H7 (cell line): ENCODE data around the gene COA1. TPM values are rescaled to one million over a fixed set of nuclear protein-coding genes. Genes with fewer than 3 reads are reported as not detected.
"Not testable (repeated sequence)": the region's sequence is repeated elsewhere in the genome, so short reads cannot be mapped to it uniquely, and the experiment has no call there.

Source experiments
- DNase-seq: peaks from one replicate; pipeline ENCODE4 v3.0.0; 2012
- H3K27me3 ChIP-seq: 2 replicates; pipeline ENCODE4 v1.6.0; 2011; ENCODE audit warnings: mild to moderate bottlenecking, low read length; ENCODE audit not compliant: control insufficient read depth, insufficient read depth
- H3K36me3 ChIP-seq: replicated peaks from 2 replicates; pipeline ENCODE4 v1.5.1; 2011; ENCODE audit warnings: low read length; ENCODE audit not compliant: control insufficient read depth, insufficient read depth
- H3K4me3 ChIP-seq: 2 replicates; pipeline ENCODE4 v1.5.1; 2011; ENCODE audit warnings: low read depth, mild to moderate bottlenecking, control low read depth, low read length, moderate library complexity; ENCODE audit not compliant: insufficient read depth
- total RNA-seq: library from RNA; depleted of rRNA; stranded (reverse); fragments of >200 nt; shearing (Covaris generic); gene quantifications from 2 replicates; pipeline ENCODE4 v1.2.3, GENCODE V29; 2014

COA1 gene
- total RNA-seq, 1 experiment from 2014 or later, result 120 TPM

GRCh38 chr7:43615558-43616145 is 113.7 kb downstream of the COA1 start:
- Histone ChIP-seq H3K27me3 (no peaks in the 10 kb centered on the region), H3K4me3 (no peak overlapping the region), H3K36me3 (no peaks in the 10 kb centered on the region; the same call in 1 of the 2 replicates)
- no peak for DNase-seq

- H3K4me3 ChIP-seq, result no peak overlapping the region
- no peaks in the 10 kb centered on the region for H3K27me3 ChIP-seq
- no peak for DNase-seq
- peaks cover 4% of the 10 kb centered on the region for H3K36me3 ChIP-seq
These were observed 116.4 kb downstream of the COA1 start for GRCh38 chr7:43612599-43613589.

- H3K27me3 ChIP-seq, result no peaks in the 10 kb centered on the region
- H3K36me3 ChIP-seq, result peaks cover 4% of the 10 kb centered on the region
- no peak for DNase-seq
- H3K4me3 ChIP-seq, result no peak overlapping the region
These were observed 117.2 kb downstream of the COA1 start for GRCh38 chr7:43612128-43612527.

- Histone ChIP-seq H3K36me3 (peaks cover 4% of the 10 kb centered on the region), H3K27me3 (no peaks in the 10 kb centered on the region), H3K4me3 (no peak overlapping the region)
- no peak for DNase-seq
These were observed 120.2 kb downstream of the COA1 start for GRCh38 chr7:43609097-43609496.

DNA sequence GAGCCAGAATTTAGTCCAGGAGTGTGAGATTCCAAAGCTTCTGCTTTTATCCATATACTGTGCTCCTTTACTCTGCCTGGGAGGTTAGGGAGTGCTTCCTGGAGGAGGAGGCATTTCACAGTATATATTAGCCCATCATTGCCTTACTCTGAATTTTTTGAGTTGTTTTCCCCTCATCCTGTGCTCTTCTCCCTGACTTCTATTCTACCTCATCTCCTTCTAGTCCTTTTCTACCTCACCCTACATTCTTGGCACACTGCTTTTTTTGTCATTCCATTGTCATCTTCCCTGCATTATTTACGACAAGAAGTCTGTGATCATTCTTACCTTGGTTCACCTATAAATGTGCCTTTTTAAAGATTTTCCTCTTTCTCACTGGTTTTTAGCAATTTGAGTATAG is 125.1 kb downstream of the COA1 start:
- Histone ChIP-seq H3K27me3 (no peaks in the 10 kb centered on the region), H3K36me3 (peaks cover 6% of the 10 kb centered on the region), H3K4me3 (no peak overlapping the region)
- no peak for DNase-seq

DNA sequence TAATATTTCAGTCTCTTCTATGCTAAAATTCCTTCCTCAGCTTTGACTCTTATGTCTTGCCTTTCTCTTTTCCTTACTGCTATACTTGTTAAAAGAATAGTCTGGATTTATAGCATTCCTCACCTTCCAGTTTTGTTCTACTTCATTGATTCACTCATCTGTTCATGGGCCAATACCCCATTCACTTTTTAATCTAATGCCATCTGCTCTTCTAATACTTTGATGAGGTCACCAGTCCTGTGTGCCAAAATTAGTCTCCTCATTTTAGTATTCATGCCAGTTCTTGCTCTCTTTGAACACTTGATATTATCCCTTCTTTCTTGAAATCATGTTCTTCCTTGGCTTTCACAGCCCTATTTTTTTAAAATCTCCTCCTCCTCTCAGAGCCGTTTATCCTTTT is 127.1 kb downstream of the COA1 start:
- Histone ChIP-seq H3K36me3 (peaks cover 2% of the 10 kb centered on the region; the same call in 1 of the 2 replicates), H3K27me3 (no peaks in the 10 kb centered on the region), H3K4me3 (no peak overlapping the region)
- DNase-seq, result no peak

DNA sequence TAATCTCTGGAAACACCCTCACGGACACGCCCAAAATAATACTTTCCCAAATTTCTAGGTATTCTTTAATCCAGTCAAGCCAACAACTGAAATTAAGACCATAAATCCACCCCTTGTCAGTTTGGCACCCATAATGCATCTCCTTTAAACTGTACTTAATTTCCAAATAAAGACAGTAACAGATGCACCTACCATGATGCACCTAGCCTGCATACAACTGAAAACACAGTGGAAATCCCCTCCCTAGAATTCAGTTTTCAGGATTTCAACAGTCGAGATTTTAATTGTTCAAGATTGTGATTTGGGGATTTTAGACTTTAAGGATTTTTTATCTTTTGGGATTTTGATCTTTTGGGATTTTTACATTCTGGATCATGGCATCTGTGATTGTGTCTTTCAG is 129.3 kb downstream of the COA1 start:
- Histone ChIP-seq H3K36me3 (peaks cover 2% of the 10 kb centered on the region; the same call in 1 of the 2 replicates), H3K27me3 (no peaks in the 10 kb centered on the region), H3K4me3 (no peak overlapping the region)
- DNase-seq, result no peak

- not testable (repeated sequence) for H3K36me3 ChIP-seq, H3K27me3 ChIP-seq, DNase-seq, H3K4me3 ChIP-seq
These were observed 132.9 kb downstream of the COA1 start for GRCh38 chr7:43596426-43596825.

DNA sequence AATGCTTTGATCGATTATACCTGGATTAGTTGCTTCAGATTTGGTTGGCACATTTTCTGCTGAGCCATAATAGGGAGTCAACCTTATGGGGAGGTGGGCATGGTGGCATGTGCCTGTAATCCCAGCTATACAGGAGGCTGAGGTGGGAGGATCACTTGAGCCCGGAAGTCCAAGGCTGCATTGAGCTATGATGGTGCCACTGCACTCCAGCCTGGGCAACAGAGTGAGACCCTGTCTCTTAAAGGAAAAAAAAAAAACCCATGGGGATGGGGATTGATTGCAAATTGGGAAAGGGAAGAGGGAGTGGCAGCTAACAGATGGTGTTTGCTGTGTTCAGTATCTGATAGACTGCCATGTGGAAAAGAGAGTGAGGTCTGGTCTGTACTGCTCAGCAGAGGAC is 135.3 kb downstream of the COA1 start:
- Histone ChIP-seq H3K36me3 (no peaks in the 10 kb centered on the region), H3K27me3 (no peaks in the 10 kb centered on the region), H3K4me3 (no peak overlapping the region)
- DNase-seq, result no peak

DNA sequence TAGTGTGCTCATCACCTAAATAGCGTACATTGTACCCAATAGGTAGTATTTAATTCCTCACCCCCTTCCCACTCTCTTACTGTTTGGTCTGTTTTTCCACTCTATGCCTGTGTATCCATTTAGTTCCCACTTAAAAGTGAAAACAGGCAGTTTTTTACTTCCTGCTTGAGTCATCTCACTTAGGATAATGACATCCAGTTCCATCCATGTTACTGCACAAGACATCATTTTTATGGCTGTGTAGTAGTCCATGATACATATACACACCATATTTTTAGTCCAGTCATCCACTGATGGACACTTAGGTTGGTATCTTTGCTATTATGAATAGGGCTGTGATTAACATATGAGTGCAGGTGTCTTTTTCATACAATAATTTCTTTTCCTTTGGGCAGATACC is 136.3 kb downstream of the COA1 start:
- DNase-seq, result no peak
- Histone ChIP-seq H3K4me3 (no peak overlapping the region), H3K36me3 (no peaks in the 10 kb centered on the region), H3K27me3 (no peaks in the 10 kb centered on the region)

- no peak overlapping the region for H3K4me3 ChIP-seq
- H3K27me3 ChIP-seq, result no peaks in the 10 kb centered on the region
- no peak for DNase-seq
- H3K36me3 ChIP-seq, result no peaks in the 10 kb centered on the region
These were observed 137.0 kb downstream of the COA1 start for GRCh38 chr7:43592326-43592725.

GRCh38 chr7:43591558-43592180 is 137.7 kb downstream of the COA1 start:
- H3K36me3 ChIP-seq, result no peaks in the 10 kb centered on the region
- H3K4me3 ChIP-seq, result no peak overlapping the region
- no peaks in the 10 kb centered on the region for H3K27me3 ChIP-seq
- no peak for DNase-seq

GRCh38 chr7:43590862-43591557 is 138.3 kb downstream of the COA1 start:
- Histone ChIP-seq H3K27me3 (no peaks in the 10 kb centered on the region), H3K4me3 (no peak overlapping the region), H3K36me3 (no peaks in the 10 kb centered on the region)
- no peak for DNase-seq

DNA sequence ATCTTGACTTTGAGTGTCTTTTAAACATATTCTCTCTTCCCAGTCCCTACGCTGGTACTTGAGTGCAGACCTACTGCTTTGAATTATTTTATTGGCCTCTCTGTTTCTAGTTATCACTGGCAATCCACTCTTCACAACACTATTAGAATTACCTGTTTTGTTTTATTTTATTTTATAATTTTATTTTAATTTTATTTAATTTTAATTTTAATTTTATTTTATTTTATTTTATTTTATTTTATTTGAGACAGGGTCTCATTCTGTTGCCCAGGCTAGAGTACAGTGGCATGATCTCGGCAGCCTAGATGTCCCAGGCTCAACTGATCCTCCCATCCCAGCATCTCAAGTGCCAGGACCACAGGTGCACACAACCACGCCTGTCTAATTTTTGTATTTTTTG is 139.6 kb downstream of the COA1 start:
- DNase-seq, result no peak
- no peak overlapping the region for H3K4me3 ChIP-seq
- no peaks in the 10 kb centered on the region for H3K36me3 ChIP-seq
- H3K27me3 ChIP-seq, result no peaks in the 10 kb centered on the region
